GM08714 (cell line): ENCODE data around the gene OAS2.
"Not testable (repeated sequence)": the region's sequence is repeated elsewhere in the genome, so short reads cannot be mapped to it uniquely, and the experiment has no call there.

ENCODE experiments used
- H3K4me3 ChIP-seq: fragments of 200-500 bp; sonication (Bioruptor generic); 2 replicates; pipeline ENCODE4 v1.5.1; 2014; ENCODE audit warnings: mild to moderate bottlenecking, low read length, inconsistent platforms
- ZNF274 ChIP-seq: IDR thresholded peaks from 2 replicates; pipeline ENCODE4 v1.6.1; 2012; ENCODE audit warnings: mild to moderate bottlenecking, low read depth, low read length

OAS2 gene

DNA sequence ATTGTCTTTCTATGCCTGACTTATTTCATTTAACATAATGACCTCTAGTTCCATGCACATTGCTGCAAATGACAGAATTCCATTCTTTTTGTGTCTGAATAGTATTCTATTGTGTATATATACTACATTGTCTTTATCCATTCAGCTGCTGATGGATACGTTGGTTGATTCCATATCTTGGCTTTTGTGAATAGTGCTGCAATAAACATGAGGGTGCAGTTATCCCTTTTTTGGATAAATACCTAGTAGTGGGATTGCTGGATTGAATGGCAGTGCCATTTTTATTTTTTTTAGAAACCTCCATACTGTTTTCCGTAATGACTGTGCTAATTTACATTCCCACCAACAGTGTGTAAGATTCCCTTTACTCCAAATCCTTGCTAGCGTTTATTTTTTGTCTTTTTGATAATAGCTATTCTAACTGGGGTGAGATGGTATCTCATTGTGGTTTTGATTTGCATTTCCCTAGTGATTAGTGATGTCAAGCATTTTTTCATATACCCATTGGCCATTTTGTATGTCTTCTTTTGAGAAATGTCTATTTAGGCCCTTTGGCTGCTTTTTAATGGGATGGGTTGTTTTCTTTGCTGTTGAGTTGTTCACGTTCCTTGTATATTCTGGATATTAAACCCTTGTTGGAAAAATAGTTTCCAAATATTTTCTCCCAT lies 2.3 kb downstream of the OAS2 start:
- no peak for TF ChIP-seq ZNF274

GRCh38 chr12:112985642-112986290 lies 7.4 kb downstream of the OAS2 start:
- no peak overlapping the region for H3K4me3 ChIP-seq
- TF ChIP-seq ZNF274: no peak

More for the DNA sequence above, 2.3 kb downstream of the OAS2 start:
- H3K4me3 ChIP-seq: peak overlapping the region; percentile 42; the same call in 1 of the 2 replicates

- TF ChIP-seq ZNF274: no peak
- H3K4me3 ChIP-seq: no peak overlapping the region
These were observed 8.0 kb downstream of the OAS2 start for GRCh38 chr12:112986291-112986800.

- TF ChIP-seq ZNF274: no peak
- H3K4me3 ChIP-seq: no peak overlapping the region
These were observed 9.2 kb downstream of the OAS2 start for GRCh38 chr12:112987561-112987960.

DNA sequence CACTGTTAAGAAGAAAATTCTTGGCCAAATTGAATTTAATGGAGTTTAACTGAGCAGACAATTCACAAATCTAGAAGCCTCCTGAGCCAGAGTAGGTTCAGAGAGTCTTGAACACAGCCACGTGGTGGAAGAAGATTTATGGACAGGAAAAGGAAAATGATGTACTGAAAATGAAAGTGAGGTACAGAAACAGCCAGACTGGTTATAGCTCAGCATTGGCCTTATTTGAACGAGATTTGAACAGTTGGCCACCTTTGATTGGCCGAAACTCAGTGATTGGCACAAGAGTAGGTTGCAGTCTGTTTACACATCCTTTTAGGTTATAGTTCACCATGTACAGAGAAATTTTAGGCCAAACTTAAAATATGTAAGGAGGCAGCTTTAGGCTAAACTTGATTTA lies 9.9 kb downstream of the OAS2 start:
- TF ChIP-seq ZNF274: no peak
- no peak overlapping the region for H3K4me3 ChIP-seq

DNA sequence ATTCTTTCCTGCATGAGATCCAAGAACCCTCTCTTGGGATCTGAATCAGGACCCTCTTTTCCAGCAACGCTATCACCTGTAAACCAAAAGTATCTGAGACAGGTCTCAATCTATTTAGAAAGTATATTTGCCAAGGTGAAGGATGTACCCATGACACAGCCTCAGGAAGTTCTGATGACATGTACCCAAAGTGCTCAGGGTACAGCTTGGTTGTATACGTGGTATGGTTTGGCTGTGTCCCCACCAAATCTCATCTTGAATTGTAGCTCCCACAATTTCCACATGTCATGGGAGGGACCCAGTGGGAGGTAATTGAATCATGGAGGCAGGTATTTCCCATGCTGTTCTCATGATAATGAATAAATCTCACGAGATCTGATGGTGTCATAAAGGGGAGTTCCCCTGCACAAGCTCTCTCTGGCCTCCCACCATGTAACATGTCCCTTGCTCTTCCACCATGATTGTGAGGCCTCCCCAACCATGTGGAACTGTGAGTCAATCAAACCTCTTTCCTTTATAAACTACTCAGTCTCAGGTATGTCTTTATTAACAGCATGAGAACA lies 10.6 kb downstream of the OAS2 start:
- not testable (repeated sequence) for H3K4me3 ChIP-seq

GRCh38 chr12:112989806-112990205 lies 11.5 kb downstream of the OAS2 start:
- no peak overlapping the region for H3K4me3 ChIP-seq
- TF ChIP-seq ZNF274: no peak

DNA sequence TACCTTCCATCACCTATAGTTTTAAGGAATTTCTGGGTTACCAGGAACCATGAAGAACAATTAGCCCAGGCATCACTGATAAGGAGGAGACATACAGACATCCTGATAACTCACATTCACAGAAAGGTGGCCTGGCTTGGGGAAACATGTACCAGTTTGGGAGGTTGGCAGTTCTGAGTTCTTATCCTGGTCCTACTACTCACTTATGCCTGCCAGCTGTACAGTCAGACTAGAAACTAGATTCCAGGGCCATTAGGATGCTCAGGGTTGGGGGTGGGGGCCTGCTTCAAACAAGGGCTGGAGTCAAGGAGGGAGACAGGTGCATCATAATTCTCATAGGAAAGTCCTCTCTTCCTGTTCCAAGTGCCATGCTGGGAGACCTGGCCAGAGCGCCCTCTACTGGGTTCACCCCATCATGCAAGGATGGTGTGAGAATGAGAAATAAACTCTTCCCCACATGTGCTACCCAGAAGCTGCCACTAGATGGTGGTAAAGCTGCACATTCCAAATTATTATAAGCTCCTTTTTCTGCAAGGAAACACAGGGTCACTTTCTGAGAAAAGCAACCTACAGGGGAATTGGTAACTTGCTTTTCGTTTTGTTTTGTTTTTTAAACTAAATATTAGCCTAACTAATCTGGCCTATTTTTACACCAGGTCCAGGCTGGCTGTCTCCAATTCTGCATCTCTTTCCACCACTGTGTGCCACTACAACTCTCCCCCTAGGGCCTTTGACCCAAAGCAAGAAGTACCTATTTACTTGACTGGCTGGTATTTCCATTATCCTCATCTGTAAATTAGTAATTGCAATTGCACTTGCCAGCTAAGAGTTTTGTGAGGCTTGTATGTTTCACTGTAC lies 14.5 kb downstream of the OAS2 start:
- no peak overlapping the region for H3K4me3 ChIP-seq
- no peak for TF ChIP-seq ZNF274

DNA sequence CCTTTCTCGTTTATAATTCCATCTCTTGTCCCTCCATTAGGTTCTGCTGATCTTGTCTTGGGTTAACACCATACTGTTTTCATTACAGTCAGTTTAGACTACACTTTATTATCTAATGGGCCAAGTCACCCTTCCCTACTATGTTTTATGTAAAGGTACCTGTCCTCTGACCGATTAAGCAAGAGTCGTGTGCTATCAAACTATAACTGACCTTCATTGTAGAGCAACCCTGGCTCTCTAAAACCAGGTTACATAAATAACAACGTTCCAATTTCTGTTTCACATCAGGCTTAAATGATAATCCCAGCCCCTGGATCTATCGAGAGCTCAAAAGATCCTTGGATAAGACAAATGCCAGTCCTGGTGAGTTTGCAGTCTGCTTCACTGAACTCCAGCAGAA lies 16.7 kb downstream of the OAS2 start:
- H3K4me3 ChIP-seq: no peak overlapping the region
- no peak for TF ChIP-seq ZNF274

GRCh38 chr12:112996501-112996900 lies 18.2 kb downstream of the OAS2 start:
- no peak overlapping the region for H3K4me3 ChIP-seq

GRCh38 chr12:112997506-112997905 lies 19.2 kb downstream of the OAS2 start:
- no peak for TF ChIP-seq ZNF274
- H3K4me3 ChIP-seq: no peak overlapping the region

More at GRCh38 chr12:112996501-112996900, 18.2 kb downstream of the OAS2 start:
- TF ChIP-seq ZNF274: no peak

DNA sequence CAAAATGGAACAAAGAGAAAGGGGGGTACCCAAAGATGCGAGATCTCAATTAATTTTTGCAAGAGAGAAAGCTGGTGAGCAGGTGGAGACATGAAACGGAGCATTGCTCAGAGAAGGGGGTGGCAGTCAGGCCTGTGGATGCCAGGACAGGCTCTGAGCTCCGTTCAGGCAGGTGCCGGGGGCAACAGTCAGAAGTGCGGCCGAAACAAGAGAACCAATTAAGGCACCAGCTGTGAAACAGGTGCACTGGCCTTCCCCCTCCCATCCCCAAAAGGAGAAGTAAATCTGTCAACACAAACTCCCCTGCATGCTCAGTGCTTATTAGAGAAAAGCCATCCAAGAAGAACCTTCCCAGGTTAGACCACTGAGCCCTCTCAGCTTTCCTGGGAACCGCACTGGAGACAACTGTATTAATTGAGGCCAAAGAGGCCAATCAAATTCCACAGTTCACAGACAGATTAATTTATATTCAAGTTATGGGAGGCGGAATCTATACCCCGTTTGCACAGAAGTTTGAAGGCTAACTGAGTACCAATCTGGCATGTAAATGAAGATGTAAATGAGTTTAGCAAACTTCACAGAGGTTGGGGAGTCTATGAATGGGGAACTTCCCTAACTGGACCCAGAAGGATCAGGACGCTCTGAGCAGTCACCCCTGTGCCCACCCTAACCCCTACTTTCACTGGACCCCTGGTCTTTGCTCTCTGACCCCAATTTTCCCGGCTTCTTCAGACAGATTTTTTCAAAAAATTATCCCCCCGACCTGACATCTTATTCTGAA lies 20.9 kb downstream of the OAS2 start:
- no peak overlapping the region for H3K4me3 ChIP-seq

GRCh38 chr12:113000433-113000832 lies 22.1 kb downstream of the OAS2 start:
- no peak for TF ChIP-seq ZNF274
- H3K4me3 ChIP-seq: no peak overlapping the region

More for the DNA sequence above, 20.9 kb downstream of the OAS2 start:
- TF ChIP-seq ZNF274: no peak
